ENCODE data around the gene GIMAP5.

Gene GIMAP5

GRCh38 chr7:150722431-150722931, 14.7 kb upstream of the GIMAP5 start:
- Histone ChIP-seq H3K27me3 (ENCODE audit: insufficient read depth, low read length) (peaks cover 8% of the 10 kb centered on the region; the same call in 1 of the 2 replicates), H3K4me1 (ENCODE audit: insufficient read depth, low read length, severe bottlenecking) (no peaks in the 10 kb centered on the region), H2AFZ (ENCODE audit: low read length) (no peak overlapping the region), H3K36me3 (ENCODE audit: insufficient read depth, low read length) (no peaks in the 10 kb centered on the region), H3K4me2 (ENCODE audit: low read length) (no peak overlapping the region), H3K9ac (ENCODE audit: low read length) (no peak overlapping the region), H4K20me1 (ENCODE audit: insufficient read depth, low read length) (no peaks in the 10 kb centered on the region), H3K9me3 (ENCODE audit: low read length) (no peaks in the 10 kb centered on the region), H3K4me3 (ENCODE audit: low read depth, low read length, poor library complexity, severe bottlenecking) (no peak overlapping the region), H3K9me2 (ENCODE audit: low read depth, low read length) (no peaks in the 10 kb centered on the region), H3K27ac (ENCODE audit: low read depth, low read length, poor library complexity, severe bottlenecking) (no peak overlapping the region), H3F3A (ENCODE audit: insufficient read depth, low read length) (no peaks in the 10 kb centered on the region), H3K79me2 (ENCODE audit: insufficient read depth, low read length) (no peaks in the 10 kb centered on the region)
- no peak for TF ChIP-seq CTCF (IDR thresholded peaks at IDR 0.05; ENCODE audit: low read length)
- TF ChIP-seq EZH2 (IDR thresholded peaks at IDR 0.05; ENCODE audit: borderline replicate concordance, low read length): no peak

DNA sequence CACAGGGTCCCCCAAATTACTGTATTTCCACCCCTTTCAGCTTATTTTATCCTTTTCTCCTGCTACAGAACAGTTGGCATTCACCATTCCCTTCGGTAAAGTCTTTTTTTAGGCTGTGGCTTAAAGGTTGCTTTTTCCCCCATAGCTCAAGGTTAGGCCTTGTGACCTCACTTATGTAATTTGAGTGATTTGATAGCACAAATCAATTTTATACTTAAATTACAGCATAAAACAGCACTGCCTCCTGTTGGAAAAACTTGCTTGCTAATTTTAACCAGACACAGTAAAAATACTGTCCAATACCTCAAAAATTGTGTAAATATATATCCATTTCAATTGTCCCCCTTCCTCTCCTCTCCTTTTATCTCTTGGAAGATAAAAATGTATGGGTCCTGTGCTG, 13.8 kb upstream of the GIMAP5 start:
- H3K4me1 ChIP-seq (ENCODE audit: insufficient read depth, low read length, severe bottlenecking): no peaks in the 10 kb centered on the region
- no peaks in the 10 kb centered on the region for H3K36me3 ChIP-seq (ENCODE audit: insufficient read depth, low read length)
- no peaks in the 10 kb centered on the region for H4K20me1 ChIP-seq (ENCODE audit: insufficient read depth, low read length)
- no peak overlapping the region for H2AFZ ChIP-seq (ENCODE audit: low read length)
- H3K9me2 ChIP-seq (ENCODE audit: low read depth, low read length): no peaks in the 10 kb centered on the region
- no peak overlapping the region for H3K4me2 ChIP-seq (ENCODE audit: low read length)
- H3K79me2 ChIP-seq (ENCODE audit: insufficient read depth, low read length): no peaks in the 10 kb centered on the region
- TF ChIP-seq CTCF (IDR thresholded peaks at IDR 0.05; ENCODE audit: low read length): no peak
- no peak for TF ChIP-seq EZH2 (IDR thresholded peaks at IDR 0.05; ENCODE audit: borderline replicate concordance, low read length)
- H3K27me3 ChIP-seq (ENCODE audit: insufficient read depth, low read length): peaks cover 8% of the 10 kb centered on the region; the same call in 1 of the 2 replicates
- 0 out of 2 replicates have a peak, but pooled peaks cover 4% of the 10 kb centered on the region for H3K9me3 ChIP-seq (ENCODE audit: low read length)
- no peak overlapping the region for H3K27ac ChIP-seq (ENCODE audit: low read depth, low read length, poor library complexity, severe bottlenecking)
- H3K9ac ChIP-seq (ENCODE audit: low read length): no peak overlapping the region
- H3K4me3 ChIP-seq (ENCODE audit: low read depth, low read length, poor library complexity, severe bottlenecking): no peak overlapping the region
- no peaks in the 10 kb centered on the region for H3F3A ChIP-seq (ENCODE audit: insufficient read depth, low read length)

DNA sequence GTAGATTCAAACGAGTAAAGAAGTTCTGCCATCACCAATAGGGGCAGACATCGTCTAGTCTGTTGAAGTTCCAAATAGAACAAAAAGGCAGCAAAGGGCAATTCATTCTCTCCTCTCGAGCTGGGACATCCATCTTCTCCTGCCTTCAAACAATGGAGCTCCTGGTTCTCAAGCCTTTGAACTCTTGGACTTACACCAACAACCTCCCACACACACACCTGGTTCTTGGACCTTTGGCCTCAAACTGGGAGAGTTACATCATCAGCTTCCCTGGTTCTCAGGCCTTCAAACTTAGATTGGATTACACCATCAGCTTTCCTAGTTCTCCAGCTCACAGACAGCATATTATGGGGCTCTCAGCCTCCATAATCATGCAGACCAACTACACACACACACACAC, 9.8 kb upstream of the GIMAP5 start:
- Histone ChIP-seq H3K9ac (ENCODE audit: low read length) (no peak overlapping the region), H3F3A (ENCODE audit: insufficient read depth, low read length) (no peaks in the 10 kb centered on the region), H3K4me3 (ENCODE audit: low read depth, low read length, poor library complexity, severe bottlenecking) (no peak overlapping the region), H3K4me2 (ENCODE audit: low read length) (no peak overlapping the region), H3K9me3 (ENCODE audit: low read length) (0 out of 2 replicates have a peak, but pooled peaks cover 4% of the 10 kb centered on the region), H3K9me2 (ENCODE audit: low read depth, low read length) (no peaks in the 10 kb centered on the region), H3K4me1 (ENCODE audit: insufficient read depth, low read length, severe bottlenecking) (no peaks in the 10 kb centered on the region), H3K27ac (ENCODE audit: low read depth, low read length, poor library complexity, severe bottlenecking) (no peak overlapping the region), H3K36me3 (ENCODE audit: insufficient read depth, low read length) (no peaks in the 10 kb centered on the region), H4K20me1 (ENCODE audit: insufficient read depth, low read length) (no peaks in the 10 kb centered on the region), H3K79me2 (ENCODE audit: insufficient read depth, low read length) (no peaks in the 10 kb centered on the region), H2AFZ (ENCODE audit: low read length) (no peak overlapping the region), H3K27me3 (ENCODE audit: insufficient read depth, low read length) (no peaks in the 10 kb centered on the region)
- TF ChIP-seq CTCF (IDR thresholded peaks at IDR 0.05; ENCODE audit: low read length) (no peak), EZH2 (IDR thresholded peaks at IDR 0.05; ENCODE audit: borderline replicate concordance, low read length) (no peak)

Measured in OCI-LY1 (cell line).